ENCODE data around the gene MSI2.

MSI2 gene

GRCh38 chr17:57357392-57357784, 101.1 kb downstream of the MSI2 start:
- Histone ChIP-seq H3K4me1 (ENCODE audit: insufficient read depth, low read length, poor library complexity, severe bottlenecking) (peaks cover 78% of the 10 kb centered on the region), H3K79me2 (ENCODE audit: insufficient read depth, low read length) (peaks cover 100% of the 10 kb centered on the region), H2AFZ (ENCODE audit: low read length) (no peak overlapping the region), H3F3A (ENCODE audit: low read depth) (0 out of 2 replicates have a peak, but pooled peaks cover 5% of the 10 kb centered on the region), H3K36me3 (ENCODE audit: insufficient read depth, low read length) (peaks cover 35% of the 10 kb centered on the region; the same call in 1 of the 2 replicates), H3K27me3 (ENCODE audit: insufficient read depth, low read length, poor library complexity, severe bottlenecking) (no peaks in the 10 kb centered on the region), H3K9me2 (replicated peaks; ENCODE audit: low read depth, low read length) (no peaks in the 10 kb centered on the region), H3K9me3 (ENCODE audit: insufficient read depth, low read depth, low read length) (no peaks in the 10 kb centered on the region), H3K4me3 (ENCODE audit: low read length, poor library complexity, severe bottlenecking) (no peak overlapping the region), H3K9ac (ENCODE audit: low read depth, low read length, poor library complexity, severe bottlenecking) (peak overlapping the region; percentile 2), H3K4me2 (ENCODE audit: low read depth, low read length, poor library complexity, severe bottlenecking) (peak overlapping the region; percentile 49), H4K20me1 (ENCODE audit: insufficient read depth, low read length, poor library complexity, severe bottlenecking) (peaks cover 94% of the 10 kb centered on the region)
- TF ChIP-seq EZH2phosphoT487 (IDR thresholded peaks at IDR 0.05; ENCODE audit: borderline replicate concordance) (no peak), CTCF (conservative IDR thresholded peaks at IDR 0.05; ENCODE audit: low read length) (no peak)

GRCh38 chr17:57357830-57358430, 101.6 kb downstream of the MSI2 start:
- Histone ChIP-seq H3K4me1 (ENCODE audit: insufficient read depth, low read length, poor library complexity, severe bottlenecking) (peaks cover 73% of the 10 kb centered on the region), H3K9ac (ENCODE audit: low read depth, low read length, poor library complexity, severe bottlenecking) (peak overlapping the region; percentile 2), H3K36me3 (ENCODE audit: insufficient read depth, low read length) (peaks cover 34% of the 10 kb centered on the region; the same call in 1 of the 2 replicates), H3K9me3 (ENCODE audit: insufficient read depth, low read depth, low read length) (no peaks in the 10 kb centered on the region), H2AFZ (ENCODE audit: low read length) (no peak overlapping the region), H3F3A (ENCODE audit: low read depth) (0 out of 2 replicates have a peak, but pooled peaks cover 5% of the 10 kb centered on the region), H3K4me2 (ENCODE audit: low read depth, low read length, poor library complexity, severe bottlenecking) (peak overlapping the region; percentile 49), H3K9me2 (replicated peaks; ENCODE audit: low read depth, low read length) (no peaks in the 10 kb centered on the region), H4K20me1 (ENCODE audit: insufficient read depth, low read length, poor library complexity, severe bottlenecking) (peaks cover 94% of the 10 kb centered on the region), H3K79me2 (ENCODE audit: insufficient read depth, low read length) (peaks cover 100% of the 10 kb centered on the region), H3K4me3 (ENCODE audit: low read length, poor library complexity, severe bottlenecking) (no peak overlapping the region), H3K27me3 (ENCODE audit: insufficient read depth, low read length, poor library complexity, severe bottlenecking) (no peaks in the 10 kb centered on the region)
- TF ChIP-seq EZH2phosphoT487 (IDR thresholded peaks at IDR 0.05; ENCODE audit: borderline replicate concordance) (no peak), CTCF (conservative IDR thresholded peaks at IDR 0.05; ENCODE audit: low read length) (no peak)

GRCh38 chr17:57360266-57360665, 103.9 kb downstream of the MSI2 start:
- Histone ChIP-seq H3K9me2 (replicated peaks; ENCODE audit: low read depth, low read length) (no peaks in the 10 kb centered on the region), H3K4me2 (ENCODE audit: low read depth, low read length, poor library complexity, severe bottlenecking) (no peak overlapping the region), H3K4me1 (ENCODE audit: insufficient read depth, low read length, poor library complexity, severe bottlenecking) (peaks cover 67% of the 10 kb centered on the region), H3K9ac (ENCODE audit: low read depth, low read length, poor library complexity, severe bottlenecking) (no peak overlapping the region), H3K36me3 (ENCODE audit: insufficient read depth, low read length) (peaks cover 46% of the 10 kb centered on the region; the same call in 1 of the 2 replicates), H3K4me3 (ENCODE audit: low read length, poor library complexity, severe bottlenecking) (no peak overlapping the region), H2AFZ (ENCODE audit: low read length) (no peak overlapping the region), H4K20me1 (ENCODE audit: insufficient read depth, low read length, poor library complexity, severe bottlenecking) (peaks cover 94% of the 10 kb centered on the region), H3F3A (ENCODE audit: low read depth) (no peaks in the 10 kb centered on the region), H3K27me3 (ENCODE audit: insufficient read depth, low read length, poor library complexity, severe bottlenecking) (no peaks in the 10 kb centered on the region), H3K79me2 (ENCODE audit: insufficient read depth, low read length) (peaks cover 100% of the 10 kb centered on the region), H3K9me3 (ENCODE audit: insufficient read depth, low read depth, low read length) (no peaks in the 10 kb centered on the region)
- TF ChIP-seq CTCF (conservative IDR thresholded peaks at IDR 0.05; ENCODE audit: low read length) = no peak
